ENCODE results near the gene ITGB1.

DNA sequence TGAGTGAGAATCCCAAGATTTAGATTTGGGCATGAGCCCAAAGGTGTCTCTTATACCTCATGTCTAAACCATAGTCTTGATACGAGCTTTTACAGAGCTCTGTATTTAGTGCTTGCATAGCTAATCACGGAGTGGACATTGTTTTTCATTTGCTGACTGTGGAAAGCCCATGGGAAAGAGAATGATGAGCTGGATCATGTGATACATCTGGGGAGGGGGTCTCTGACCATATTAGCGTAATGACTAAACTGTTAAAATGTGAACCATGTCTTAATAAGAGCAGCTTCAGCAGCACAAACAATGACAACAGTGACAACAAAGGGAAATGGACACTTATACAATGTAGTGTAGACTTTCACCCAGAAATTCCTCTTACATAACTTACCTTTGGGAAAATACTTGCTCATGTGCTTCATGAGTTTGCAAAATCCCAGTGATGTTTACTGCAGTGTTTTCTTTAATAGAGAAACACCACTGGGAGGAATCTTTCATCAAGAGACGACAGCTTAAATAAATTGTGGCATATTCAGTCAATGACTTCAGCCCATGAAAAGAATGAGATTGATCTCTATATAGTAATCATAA lies 44.0 kb upstream of the ITGB1 start:
- TF ChIP-seq CTCF (conservative IDR thresholded peaks at IDR 0.05; ENCODE audit: low read depth, low read length) (no peak), EZH2 (IDR thresholded peaks at IDR 0.05; ENCODE audit: borderline replicate concordance, low read depth, low read length, poor library complexity, severe bottlenecking) (no peak)

Measured in A673 (cell line).